Tibial nerve (tissue), 4 donors: ENCODE data around the gene SNCA. TPM values are rescaled to one million over a fixed set of nuclear protein-coding genes. Genes with fewer than 3 reads are reported as not detected.
A peak's percentile ranks its signal among the peaks of the same experiment; 100 is the strongest.

Experiments
- DNase-seq, 2 donors: peaks; one replicate each; pipeline ENCODE4 v3.0.0-alpha.2; 2019; ENCODE audit warnings: low spot score in 2 of 2
- H3K27ac ChIP-seq, 4 donors: fragments of 200-600 bp; sonication (generic) in 3 of 4; one replicate each; pipeline ENCODE4 v1.5.1; 2017 to 2019; ENCODE audit warnings: mild to moderate bottlenecking in 1 of 4
- H3K27me3 ChIP-seq, 2 donors: fragments of 200-600 bp; sonication (generic) in 1 of 2; one replicate each; pipeline versions ENCODE4 v1.5.1 to v1.6.0; 2017 to 2019
- H3K36me3 ChIP-seq, 3 donors: fragments of 200-600 bp; sonication (generic); one replicate each; pipeline ENCODE4 v1.5.1; 2018 to 2019
- H3K4me1 ChIP-seq, 4 donors: fragments of 200-600 bp; sonication (generic) in 3 of 4; one replicate each; pipeline ENCODE4 v1.5.1; 2017 to 2019
- H3K4me3 ChIP-seq, 4 donors: fragments of 200-600 bp; sonication (generic) in 3 of 4; one replicate each; pipeline ENCODE4 v1.5.1; 2017 to 2019; ENCODE audit warnings: mild to moderate bottlenecking in 1 of 4, moderate library complexity in 1 of 4
- H3K9me3 ChIP-seq, 4 donors: fragments of 200-600 bp; sonication (generic) in 3 of 4; one replicate each; pipeline ENCODE4 v1.5.1; 2017 to 2019
- CTCF ChIP-seq, 5 experiments: fragments of 200-600 bp in 3 of 5; fragments of 450-650 bp in 2 of 5; sonication (generic) in 3 of 5; IDR thresholded peaks; one replicate each; pipeline ENCODE4 v1.5.1; 2016 to 2019; ENCODE audit warnings: antibody characterized with exemption in 5 of 5, mild to moderate bottlenecking in 3 of 5, moderate library complexity in 2 of 5
- EP300 ChIP-seq, 2 donors: sonication (generic); formaldehyde crosslinking; IDR thresholded peaks; one replicate each; pipeline ENCODE4 v1.6.1; 2017; ENCODE audit warnings: antibody characterized with exemption in 2 of 2, mild to moderate bottlenecking in 1 of 2
- POLR2A ChIP-seq, 2 donors: fragments of 450-650 bp; IDR thresholded peaks; one replicate each; pipeline ENCODE4 v1.6.1; 2017; ENCODE audit warnings: antibody characterized with exemption in 2 of 2, mild to moderate bottlenecking in 2 of 2, moderate library complexity in 2 of 2
- WGBS, 2 donors: methylation state at CpG; one replicate each; pipeline ENCODE4 v1.1.5; 2018; 5-methylcytosine and 5-hydroxymethylcytosine counted together
- total RNA-seq, 4 donors: library from RNA; depleted of rRNA; stranded (reverse); fragments of >200 nt; gene quantifications; one replicate each; pipeline ENCODE4 v1.1.0, GENCODE V29; 2016

Gene SNCA
- total RNA-seq, 4 donors from 2014 or later = 46.5 to 150 (median 79.0) TPM

- Histone ChIP-seq H3K27ac (peak overlapping the region in 2 of 4 donors; percentile 20 to 35), H3K4me1 (peaks cover 0 to 8% (median 2%) of the 10 kb centered on the region in 4 donors), H3K9me3 (no peaks in the 10 kb centered on the region), H3K4me3 (no peak overlapping the region), H3K27me3 (no peaks in the 10 kb centered on the region), H3K36me3 (no peaks in the 10 kb centered on the region)
- no peak for DNase-seq
- 53 to 61% methylated on average over 3 of the region's 3 CpGs for WGBS, 2 donors
- TF ChIP-seq POLR2A (IDR thresholded peaks at IDR 0.05) = no peak
- TF ChIP-seq CTCF (IDR thresholded peaks at IDR 0.05) = no peak
- no peak for TF ChIP-seq EP300 (IDR thresholded peaks at IDR 0.05)
Measured at GRCh38 chr4:89800012-89800516, 36.9 kb downstream of the SNCA start.

GRCh38 chr4:89799071-89799470, 37.9 kb downstream of the SNCA start:
- H3K36me3 ChIP-seq = no peaks in the 10 kb centered on the region
- no peaks in the 10 kb centered on the region for H3K27me3 ChIP-seq
- no peak overlapping the region for H3K4me3 ChIP-seq
- H3K27ac ChIP-seq = no peak overlapping the region
- DNase-seq = no peak
- no peaks in the 10 kb centered on the region for H3K9me3 ChIP-seq
- TF ChIP-seq POLR2A (IDR thresholded peaks at IDR 0.05) (no peak), CTCF (IDR thresholded peaks at IDR 0.05) (no peak), EP300 (IDR thresholded peaks at IDR 0.05) (no peak)
- H3K4me1 ChIP-seq = peaks cover 0 to 8% (median 2%) of the 10 kb centered on the region in 4 donors

GRCh38 chr4:89797117-89797516, 39.8 kb downstream of the SNCA start:
- Histone ChIP-seq H3K36me3 (no peaks in the 10 kb centered on the region), H3K4me3 (no peak overlapping the region), H3K27me3 (no peaks in the 10 kb centered on the region), H3K4me1 (peaks cover 0 to 8% (median 2%) of the 10 kb centered on the region in 4 donors), H3K27ac (no peak overlapping the region), H3K9me3 (no peaks in the 10 kb centered on the region)
- DNase-seq = no peak
- no peak for TF ChIP-seq POLR2A (IDR thresholded peaks at IDR 0.05)

GRCh38 chr4:89788206-89789072, 48.5 kb downstream of the SNCA start:
- Histone ChIP-seq H3K27me3 (no peaks in the 10 kb centered on the region), H3K36me3 (no peaks in the 10 kb centered on the region), H3K4me3 (no peak overlapping the region), H3K27ac (peak overlapping the region in 1 of 4 donors; percentile 48), H3K9me3 (no peaks in the 10 kb centered on the region), H3K4me1 (peaks cover 0 to 14% (median 0%) of the 10 kb centered on the region in 4 donors)
- 32 to 40% methylated on average over 2 of the region's 2 CpGs for WGBS, 2 donors
- no peak for TF ChIP-seq EP300 (IDR thresholded peaks at IDR 0.05)
- no peak for TF ChIP-seq POLR2A (IDR thresholded peaks at IDR 0.05)
- TF ChIP-seq CTCF (IDR thresholded peaks at IDR 0.05) = no peak
- DNase-seq = no peak

GRCh38 chr4:89784686-89785231, 52.2 kb downstream of the SNCA start:
- Histone ChIP-seq H3K36me3 (no peaks in the 10 kb centered on the region), H3K27ac (no peak overlapping the region), H3K4me1 (peaks cover 0 to 14% (median 0%) of the 10 kb centered on the region in 4 donors), H3K27me3 (no peaks in the 10 kb centered on the region), H3K4me3 (no peak overlapping the region), H3K9me3 (peaks cover 0 to 1% (median 0%) of the 10 kb centered on the region in 4 donors)
- 57 to 63% methylated on average over 2 of the region's 2 CpGs for WGBS, 2 donors
- TF ChIP-seq POLR2A (IDR thresholded peaks at IDR 0.05) (no peak), CTCF (IDR thresholded peaks at IDR 0.05) (no peak), EP300 (IDR thresholded peaks at IDR 0.05) (no peak)
- no peak for DNase-seq
